ENCODE data around the gene FAM13C.

The FAM13C gene

DNA sequence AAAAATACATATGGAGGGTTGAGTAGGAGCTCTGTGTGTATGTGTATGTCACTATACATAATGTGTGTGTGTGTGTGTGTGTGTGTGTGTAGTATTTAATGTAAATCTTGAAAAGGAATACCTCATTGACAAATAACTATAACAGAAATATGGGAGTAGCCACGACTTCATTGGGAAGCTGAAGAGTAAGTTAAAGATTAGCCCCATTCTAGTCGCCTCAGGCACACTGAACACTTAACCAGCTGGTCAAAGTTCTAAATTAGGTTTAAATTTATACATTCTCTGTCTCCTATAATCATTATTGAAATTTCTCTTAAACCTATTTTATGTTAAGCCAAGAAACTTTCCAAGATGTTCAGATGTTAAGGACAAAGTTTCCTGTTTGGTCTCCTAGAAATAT lies 45.3 kb downstream of the FAM13C start:
- DNase-seq (ENCODE audit: low read depth in 2 of 2, low spot score in 1 of 2) = no peak

DNA sequence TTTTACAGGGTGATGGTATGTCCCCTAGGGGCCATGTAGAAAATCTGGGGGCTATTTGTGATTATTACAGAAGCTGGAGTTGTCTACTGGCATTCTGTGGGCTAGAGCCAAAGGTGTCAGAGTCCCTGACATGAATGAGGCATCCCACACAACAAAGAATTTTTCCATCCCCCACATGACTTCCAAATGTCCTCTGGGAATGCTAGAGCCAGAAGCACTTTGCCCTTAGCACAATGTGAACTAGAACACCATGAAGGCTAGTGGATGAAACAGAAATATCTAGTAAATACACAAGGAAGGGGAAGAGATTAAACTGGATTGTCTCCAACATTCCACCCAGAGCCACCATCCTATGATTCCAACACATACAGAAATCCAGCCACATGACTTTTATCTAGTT lies 46.9 kb downstream of the FAM13C start:
- DNase-seq (ENCODE audit: low read depth in 2 of 2, low spot score in 1 of 2) = no peak

DNA sequence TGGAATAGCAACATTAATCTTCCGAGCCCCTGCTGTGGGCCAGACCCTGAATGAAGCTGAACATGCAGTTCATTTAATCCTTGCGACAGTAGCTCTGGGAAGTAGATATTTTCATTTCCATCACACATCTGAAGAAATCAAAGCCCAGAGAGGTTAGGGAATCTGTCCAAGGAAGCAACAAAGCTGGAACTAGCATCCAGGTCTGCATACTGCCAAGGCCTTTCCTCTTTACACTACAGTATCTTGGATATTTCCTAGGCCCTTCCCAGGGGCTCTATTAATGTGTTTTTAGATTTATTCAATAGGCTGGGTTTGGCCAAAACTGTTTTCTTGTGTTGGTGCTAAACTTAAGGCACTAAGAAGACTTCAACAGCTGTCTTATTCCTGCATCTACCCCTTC lies 48.1 kb downstream of the FAM13C start:
- DNase-seq (ENCODE audit: low read depth in 2 of 2, low spot score in 1 of 2) = no peak

DNA sequence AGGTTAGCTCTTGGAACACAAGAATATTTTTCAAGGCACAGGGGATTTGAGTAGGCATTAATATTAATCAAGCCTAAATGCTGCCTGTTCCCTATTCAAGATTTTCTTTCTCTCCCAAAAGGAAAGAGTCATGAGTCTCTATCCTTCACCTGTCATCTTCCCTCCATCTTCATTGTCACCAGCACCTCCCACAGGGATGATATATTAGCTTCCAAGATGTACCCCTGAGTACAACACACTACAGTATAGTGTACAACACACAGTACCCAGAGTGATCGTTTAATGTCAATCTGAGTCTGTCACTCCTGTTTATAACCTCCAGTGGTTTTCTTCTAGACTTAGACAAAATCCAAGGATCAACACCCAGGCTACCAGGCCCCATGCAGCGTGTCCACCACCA lies 50.1 kb downstream of the FAM13C start:
- DNase-seq (ENCODE audit: low read depth in 2 of 2, low spot score in 1 of 2) = no peak

DNA sequence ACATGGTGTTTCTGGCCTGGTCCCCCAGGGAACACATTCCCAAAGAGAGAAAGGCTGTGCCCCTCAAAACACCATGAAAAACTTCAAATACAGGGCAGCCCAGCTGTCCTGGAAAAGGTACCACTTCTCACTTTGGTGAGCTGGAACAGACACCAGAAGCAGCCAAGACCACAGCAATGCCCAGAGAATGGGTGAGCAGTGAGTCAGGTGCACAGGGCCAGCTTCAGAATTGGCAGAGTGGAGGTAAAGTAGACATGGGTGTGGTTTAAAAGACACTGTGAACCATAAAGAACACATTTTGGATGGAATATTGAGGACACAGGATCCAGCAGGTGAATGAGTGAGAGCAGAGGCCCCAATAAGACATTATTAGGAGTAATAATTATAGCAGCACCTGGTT lies 51.3 kb downstream of the FAM13C start:
- DNase-seq (ENCODE audit: low read depth in 2 of 2, low spot score in 1 of 2) = no peak

DNA sequence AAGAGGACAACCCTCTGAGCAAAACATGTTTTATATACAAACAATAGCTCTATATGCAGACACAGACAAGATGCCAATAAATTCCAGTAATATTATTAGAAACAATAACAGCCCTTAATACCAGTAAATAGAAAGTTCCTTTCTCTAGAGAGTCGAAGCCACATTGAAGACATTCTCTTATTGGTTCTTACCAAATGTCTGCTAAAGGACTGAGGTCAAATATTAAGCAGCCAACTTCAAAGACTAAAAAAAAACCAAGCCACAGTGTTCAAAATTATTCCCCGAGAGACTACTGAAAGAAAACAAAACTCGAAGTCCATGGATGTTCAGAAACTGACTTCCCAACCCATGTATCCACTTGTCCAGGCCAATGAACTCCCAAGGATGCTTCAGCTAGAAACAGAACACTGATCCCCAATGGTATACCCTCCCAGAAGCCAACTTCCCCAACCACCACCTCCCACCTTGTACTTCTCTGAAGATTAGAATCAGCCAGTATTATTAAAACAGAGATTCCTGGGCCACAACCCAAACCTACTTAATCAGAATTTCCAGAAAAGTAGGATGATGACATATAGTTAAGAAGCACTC lies 51.9 kb downstream of the FAM13C start:
- no peak for DNase-seq (ENCODE audit: low read depth in 2 of 2, low spot score in 1 of 2)

DNA sequence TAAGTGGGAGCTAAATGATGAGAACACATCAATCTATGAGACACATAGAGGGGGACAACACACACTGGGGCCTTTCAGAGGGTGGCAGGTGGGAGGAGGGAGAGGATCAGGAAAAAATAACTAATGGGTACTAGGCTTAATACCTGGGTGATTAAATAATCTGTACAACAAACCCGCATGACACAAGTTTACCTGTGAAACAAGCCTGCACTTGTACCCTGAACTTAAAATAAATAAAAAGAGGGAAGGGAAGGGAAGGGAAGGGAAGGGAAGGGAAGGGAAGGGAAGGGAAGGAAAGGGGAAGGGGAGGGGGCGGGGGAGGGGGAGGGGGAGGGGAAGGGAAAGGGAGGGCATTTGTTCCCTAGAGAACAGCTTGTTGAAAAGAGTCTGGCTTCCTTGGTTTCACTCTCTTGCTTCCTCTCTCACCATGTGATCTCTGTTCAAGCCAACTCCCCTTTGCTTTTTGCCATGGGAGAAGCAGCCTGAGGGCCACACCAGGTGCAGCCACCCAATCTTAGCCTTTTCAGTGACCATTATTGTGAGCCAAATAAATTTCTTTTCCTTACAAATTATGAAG lies 57.7 kb downstream of the FAM13C start:
- DNase-seq (ENCODE audit: low read depth in 2 of 2, low spot score in 1 of 2) = no peak

DNA sequence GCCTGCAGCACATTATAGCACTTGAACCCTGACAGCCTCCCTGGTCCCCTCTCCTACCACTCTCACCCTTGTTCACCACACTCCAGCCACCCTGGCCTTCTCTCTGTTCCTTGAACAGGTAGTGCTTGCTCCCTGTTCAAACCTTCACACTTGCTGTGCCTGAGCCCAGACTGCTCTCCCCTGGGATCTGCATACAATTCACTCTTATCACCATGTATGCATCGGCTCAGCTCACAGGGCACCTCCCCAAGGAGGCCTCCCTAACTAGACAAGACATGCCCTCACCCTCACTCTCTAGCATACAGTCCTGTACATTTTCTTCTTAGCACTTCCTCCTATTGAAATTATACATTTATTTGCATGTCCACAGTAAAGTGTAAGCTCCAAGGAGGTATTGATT lies 59.3 kb downstream of the FAM13C start:
- DNase-seq (ENCODE audit: low read depth in 2 of 2, low spot score in 1 of 2) = no peak

DNA sequence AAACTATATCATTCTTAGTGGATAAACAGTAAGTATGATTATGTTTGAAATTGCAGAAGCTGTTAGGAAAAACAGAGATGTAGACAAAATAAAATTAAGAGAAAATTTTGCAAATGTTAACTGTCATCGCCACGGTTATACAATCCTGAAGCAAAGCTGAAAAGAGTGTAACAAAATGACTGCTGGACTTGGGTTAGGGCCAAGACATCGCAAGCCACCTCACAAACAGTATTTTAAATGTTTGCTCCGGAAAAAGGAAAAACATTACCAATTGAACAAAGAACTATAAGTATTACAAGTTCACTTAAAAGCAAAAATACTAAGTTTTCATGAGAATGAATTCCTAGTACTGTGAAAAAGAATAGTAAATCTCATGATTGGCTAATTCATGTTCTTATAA lies 60.0 kb downstream of the FAM13C start:
- DNase-seq (ENCODE audit: low read depth in 2 of 2, low spot score in 1 of 2) = no peak

DNA sequence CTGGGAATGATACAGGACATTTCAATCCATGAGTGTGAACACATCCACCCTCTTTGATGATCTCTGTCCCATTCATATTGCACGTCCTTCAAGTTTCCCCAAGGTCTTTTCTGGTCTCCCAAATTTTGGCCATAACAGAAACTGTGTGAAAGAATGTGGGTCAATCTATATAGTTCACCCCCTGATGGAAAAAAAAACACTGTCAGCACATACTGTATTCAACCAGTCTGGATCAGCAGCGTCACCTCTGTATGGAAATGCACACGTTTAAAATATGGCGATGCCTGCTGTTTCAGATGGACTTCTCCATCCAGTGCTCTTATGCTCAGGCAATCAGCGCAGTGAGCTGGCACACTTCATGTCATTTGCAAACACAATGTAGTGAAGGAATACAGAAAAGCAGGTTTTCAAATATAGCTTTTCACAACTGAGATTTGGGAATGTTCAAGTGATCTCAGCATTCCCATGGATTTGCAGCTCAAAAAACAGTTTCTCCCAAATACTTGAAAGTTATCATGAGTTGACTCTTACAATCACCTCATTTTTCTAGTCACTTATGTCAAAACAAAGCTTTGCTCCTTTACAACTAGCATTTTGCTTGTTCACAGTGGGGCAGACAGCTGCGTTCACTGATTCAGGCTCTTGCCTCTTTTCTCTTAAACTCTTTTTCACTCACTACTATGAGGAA lies 61.1 kb downstream of the FAM13C start:
- DNase-seq (ENCODE audit: low read depth in 2 of 2, low spot score in 1 of 2) = no peak

DNA sequence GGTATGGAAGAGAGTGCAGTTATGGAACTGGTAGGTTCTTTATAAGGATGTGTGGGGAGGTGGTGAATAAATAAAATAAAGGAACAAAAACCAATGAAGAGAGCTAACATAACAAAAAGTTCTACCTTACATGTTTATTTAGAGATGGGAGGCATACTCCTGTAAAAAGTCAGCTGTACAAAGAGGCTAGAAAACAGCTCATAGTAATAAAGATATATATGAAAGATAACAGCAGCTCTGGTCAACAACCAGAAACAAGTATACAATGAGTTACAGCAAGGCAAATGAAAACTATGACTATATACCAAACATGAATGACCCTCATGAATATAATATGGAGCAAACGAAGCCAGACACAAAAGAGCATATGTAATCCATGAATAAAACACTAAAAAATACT lies 62.0 kb downstream of the FAM13C start:
- DNase-seq (ENCODE audit: low read depth in 2 of 2, low spot score in 1 of 2) = no peak

DNA sequence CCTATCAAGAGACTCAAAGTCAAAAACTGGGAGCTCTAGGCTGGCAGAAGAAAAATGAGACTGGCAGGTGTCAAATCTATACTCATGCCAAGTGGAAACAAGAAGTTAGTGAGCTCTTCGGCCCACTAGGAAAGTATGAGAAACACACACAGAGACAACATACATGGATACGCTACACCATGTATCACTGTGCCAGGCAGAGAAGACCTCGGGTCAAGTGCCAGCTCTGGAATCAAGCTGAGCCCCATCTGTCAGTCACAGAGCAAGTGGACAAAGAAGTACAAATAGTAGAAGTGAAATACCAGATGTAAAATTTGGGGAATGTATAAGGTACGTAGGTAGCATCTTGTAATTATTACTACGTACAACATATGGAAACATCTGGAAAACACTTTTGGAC lies 62.4 kb downstream of the FAM13C start:
- DNase-seq (ENCODE audit: low read depth in 2 of 2, low spot score in 1 of 2) = no peak

DNA sequence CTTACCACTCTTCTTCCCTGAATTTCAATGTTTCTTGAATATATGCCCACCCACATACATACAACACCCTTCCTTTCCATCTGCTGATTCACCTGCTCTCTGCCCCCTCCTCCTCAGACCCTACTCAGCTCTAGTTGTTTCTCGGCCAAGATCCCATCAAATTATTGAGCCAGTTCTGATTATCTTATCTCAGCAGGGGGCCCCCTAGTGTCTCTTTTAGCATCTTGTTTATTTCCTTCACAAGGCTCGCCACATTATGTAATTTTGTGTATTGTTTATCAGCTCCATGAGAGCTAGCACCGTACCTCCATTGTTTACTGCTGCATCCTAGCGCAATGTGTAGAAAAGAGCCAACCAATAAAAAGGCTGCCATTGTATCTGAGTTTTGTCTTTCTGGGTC lies 71.9 kb downstream of the FAM13C start:
- DNase-seq (ENCODE audit: low read depth in 2 of 2, low spot score in 1 of 2) = no peak

DNA sequence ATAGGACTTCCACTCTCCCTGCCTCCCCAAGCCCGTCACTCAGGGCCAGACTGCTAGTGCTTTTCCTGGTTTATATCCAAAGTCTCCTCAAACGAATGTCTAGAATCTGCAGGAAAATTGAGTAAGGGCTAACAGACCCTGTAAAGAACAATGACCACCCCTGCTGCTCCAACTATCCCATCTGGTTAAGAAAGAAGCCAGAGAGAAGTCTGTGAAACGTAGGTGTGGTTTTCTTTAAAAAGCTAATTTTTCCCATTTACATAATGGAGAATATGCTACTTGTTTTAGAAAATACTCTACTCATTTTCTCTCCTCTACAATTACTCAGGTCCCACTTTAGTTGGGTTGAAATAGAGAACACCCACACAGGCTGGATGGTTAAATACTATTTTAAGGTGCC lies 72.5 kb downstream of the FAM13C start:
- no peak for DNase-seq (ENCODE audit: low read depth in 2 of 2, low spot score in 1 of 2)

DNA sequence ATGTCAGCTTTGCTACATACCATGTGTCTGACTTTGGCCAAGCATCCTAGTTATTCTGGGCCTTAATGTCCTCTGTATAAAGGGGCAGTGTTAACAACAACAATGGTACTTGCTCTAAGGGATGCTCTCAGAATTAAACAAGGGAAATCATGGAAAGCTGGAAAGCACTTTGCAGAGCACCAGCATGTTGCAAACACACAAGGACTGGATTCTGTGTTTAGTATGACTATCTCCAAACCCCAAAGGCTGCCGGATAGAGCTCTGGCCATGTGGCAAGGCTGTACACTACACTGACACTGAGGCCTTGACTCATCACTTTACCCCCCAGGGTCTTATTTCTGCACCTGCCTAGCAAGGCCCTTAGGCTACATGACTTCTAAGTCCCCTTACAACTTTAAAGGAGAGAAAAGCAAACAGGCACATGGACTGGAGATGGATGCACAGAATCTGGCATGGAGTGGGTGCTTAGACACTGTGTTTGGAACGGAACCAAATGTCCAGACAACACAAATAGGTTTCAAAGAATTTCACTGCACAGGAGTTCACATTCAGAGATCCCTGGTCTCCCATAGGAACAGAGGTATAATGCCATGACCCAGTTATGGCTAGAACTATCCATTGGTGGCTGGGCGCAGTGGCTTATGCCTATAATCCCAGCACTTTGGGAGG lies 74.6 kb downstream of the FAM13C start:
- no peak for DNase-seq (ENCODE audit: low read depth in 2 of 2, low spot score in 1 of 2)

DNA sequence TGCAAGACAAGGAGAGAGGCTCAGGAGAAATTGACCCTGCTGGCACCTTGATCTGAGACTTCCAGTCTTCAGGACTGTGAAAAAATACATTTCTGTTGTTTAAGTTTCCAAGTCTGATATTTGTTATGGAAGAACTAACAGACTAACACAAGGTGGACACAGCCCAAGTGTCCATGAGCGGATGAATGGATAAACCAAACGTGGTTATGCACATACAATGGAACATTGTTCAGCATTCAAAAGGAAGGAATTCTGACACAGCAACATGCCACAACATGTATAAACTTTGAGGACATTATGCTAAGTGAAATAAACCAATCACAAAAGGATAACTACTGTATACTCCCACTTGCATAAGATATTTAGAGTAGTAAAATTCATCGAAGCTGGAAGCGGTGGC lies 76.5 kb downstream of the FAM13C start:
- no peak for DNase-seq (ENCODE audit: low read depth in 2 of 2, low spot score in 1 of 2)

DNA sequence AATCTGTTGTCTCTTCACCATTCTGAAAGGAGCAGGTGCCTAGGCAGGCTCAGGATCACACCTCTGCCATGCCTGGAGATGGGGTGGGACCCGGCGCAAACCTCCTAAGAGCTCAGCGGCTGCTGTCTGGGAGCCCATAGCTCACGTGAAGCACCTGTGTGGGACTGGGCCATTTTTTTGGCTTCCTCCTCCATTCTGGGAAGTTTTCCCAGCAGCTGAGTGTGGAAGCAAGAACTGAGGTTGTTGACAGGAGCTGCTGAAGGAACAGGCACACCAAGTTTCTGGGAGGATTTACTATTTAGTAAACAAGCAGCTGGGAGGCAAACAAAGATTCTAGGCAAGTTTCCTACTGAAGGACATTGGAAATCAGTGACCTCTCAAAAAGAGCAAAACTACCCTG lies 77.3 kb downstream of the FAM13C start:
- no peak for DNase-seq (ENCODE audit: low read depth in 2 of 2, low spot score in 1 of 2)

DNA sequence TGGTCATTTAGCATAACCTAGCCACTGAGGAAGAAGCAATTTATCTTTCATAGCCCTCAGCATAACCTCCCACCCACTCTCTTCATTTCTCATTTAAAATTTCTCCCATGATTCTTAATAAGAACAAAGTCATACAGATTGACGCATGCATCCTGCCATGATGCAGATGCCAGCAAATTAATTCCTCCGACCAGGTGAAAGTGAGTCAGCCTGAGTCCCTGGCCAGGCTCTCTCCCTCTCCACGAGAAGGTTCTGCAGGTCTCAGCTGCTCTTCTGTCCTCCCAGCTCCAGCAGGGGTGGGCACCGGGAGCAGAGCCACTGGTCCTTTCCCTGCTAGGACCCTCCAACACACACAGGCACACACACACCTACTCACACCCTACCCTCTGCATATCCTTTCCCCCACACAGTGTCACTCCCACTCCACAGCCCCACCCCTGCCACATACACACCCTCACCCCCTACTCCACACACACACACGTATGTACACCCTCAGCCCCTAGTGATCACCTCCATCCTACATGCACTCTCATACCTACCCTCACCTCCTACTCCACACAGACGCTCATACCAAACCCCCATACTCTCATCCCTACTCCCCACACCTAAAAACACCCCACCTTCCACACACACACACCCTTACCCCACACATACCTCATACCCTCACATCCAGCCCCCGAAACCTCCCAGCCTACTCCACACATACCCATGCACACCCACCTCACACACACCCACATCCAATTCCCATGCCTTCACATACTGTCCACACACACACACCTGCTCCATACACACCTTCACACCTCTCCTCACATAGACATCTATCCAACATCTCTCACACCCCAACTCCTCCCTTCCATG lies 78.0 kb downstream of the FAM13C start:
- no peak for DNase-seq (ENCODE audit: low read depth in 2 of 2, low spot score in 1 of 2)

DNA sequence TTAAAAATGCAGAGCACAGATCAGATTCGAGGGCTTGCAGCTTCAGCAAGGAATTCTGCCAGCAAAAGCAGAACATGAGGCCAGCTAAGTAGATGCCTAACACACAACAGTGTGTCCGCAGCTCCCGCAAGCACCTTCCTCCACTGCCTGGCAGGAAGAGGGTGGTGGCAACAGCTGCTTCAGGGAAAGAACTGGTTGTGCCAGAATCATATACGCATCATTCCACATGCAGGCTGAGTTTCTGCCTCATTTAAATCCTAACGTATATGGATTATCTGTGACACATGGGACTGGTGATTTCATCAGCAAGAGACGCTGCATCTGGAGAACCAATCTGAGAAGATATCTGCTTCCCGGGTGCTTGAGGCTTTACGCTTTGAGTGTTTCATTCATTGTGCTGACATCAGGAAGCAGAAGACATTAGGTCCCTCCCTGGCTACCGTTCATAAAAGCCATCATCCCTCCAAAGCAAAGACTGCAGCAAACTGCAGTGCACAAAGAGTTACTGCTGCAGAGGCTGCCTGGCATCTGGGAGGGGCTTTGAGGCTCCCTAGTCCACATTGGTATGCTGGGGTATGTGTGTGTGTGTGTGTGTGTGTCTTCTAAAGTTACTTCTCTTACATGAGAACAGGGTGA lies 78.8 kb downstream of the FAM13C start:
- no peak for DNase-seq (ENCODE audit: low read depth in 2 of 2, low spot score in 1 of 2)

DNA sequence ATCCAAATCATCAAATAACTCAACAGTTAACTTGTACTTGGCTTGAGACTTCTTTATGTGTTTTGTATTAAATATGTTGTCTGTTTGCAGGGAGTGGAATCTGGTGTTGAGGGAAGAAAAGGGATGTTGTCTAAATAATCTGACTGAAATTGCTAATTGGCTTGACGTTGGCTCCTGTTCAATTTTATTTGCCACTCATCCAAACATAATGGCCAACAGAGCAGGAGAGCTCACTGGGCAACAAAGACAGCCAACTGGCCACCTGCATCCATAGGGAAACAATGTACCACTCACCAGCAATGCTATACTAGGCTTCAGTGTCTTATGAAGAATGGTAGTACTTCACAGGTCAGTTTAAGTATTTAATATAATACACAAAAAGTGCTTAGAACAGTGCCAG lies 80.5 kb downstream of the FAM13C start:
- no peak for DNase-seq (ENCODE audit: low read depth in 2 of 2, low spot score in 1 of 2)

DNA sequence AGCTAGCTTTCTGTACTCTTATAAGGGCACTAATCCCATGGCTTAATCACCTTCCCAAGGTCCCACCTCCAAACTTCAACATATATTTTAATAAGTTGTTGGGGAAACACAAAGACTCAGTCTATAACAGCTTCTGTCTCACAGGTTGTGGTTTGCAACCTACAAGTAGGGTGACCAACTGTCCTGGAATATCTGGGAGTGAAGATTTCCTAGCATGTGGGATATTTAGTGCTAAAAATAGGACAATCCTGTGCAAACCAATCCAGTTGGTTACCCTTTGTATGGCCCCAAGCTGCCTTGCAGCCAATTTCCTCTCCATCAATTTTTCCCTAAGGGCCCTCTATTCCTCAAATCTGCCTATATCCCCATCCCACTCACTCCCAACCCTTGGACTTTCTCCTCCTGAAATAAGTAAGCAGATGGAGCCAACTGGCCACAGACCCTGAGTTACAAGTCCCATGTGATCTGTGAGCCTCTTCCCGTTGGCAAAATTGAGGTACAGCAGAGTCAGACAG lies 82.3 kb downstream of the FAM13C start:
- DNase-seq (ENCODE audit: low read depth in 2 of 2, low spot score in 1 of 2) = no peak
